Liver (tissue), 10 donors: ENCODE results near the gene CDKN1B. TPM values are rescaled to one million over a fixed set of nuclear protein-coding genes. Genes with fewer than 3 reads are reported as not detected.

Source experiments
- DNase-seq: peaks from one replicate; pipeline ENCODE4 v3.0.0-alpha.2; 2017; ENCODE audit warnings: low spot score
- H3K27ac ChIP-seq, 2 donors: one replicate each; pipeline ENCODE4 v1.7.0; 2013; ENCODE audit warnings: inconsistent platforms in 2 of 2, low read length in 2 of 2, control low read depth in 1 of 2, low read depth in 1 of 2, mild to moderate bottlenecking in 1 of 2
- H3K27me3 ChIP-seq, 4 donors: one replicate each; pipeline versions ENCODE4 v1.6.1 to v1.7.0; 2013; ENCODE audit warnings: low read length in 3 of 4, inconsistent platforms in 1 of 4, mild to moderate bottlenecking in 1 of 4, moderate library complexity in 1 of 4; ENCODE audit not compliant: control insufficient read depth in 4 of 4, insufficient read depth in 4 of 4
- H3K36me3 ChIP-seq, 4 donors: one replicate each; pipeline versions ENCODE4 v1.6.1 to v1.7.0; 2013; ENCODE audit warnings: low read length in 3 of 4, mild to moderate bottlenecking in 3 of 4, low read depth in 1 of 4, moderate library complexity in 1 of 4; ENCODE audit not compliant: control insufficient read depth in 4 of 4, insufficient read depth in 3 of 4
- H3K4me1 ChIP-seq, 4 donors: one replicate each; pipeline versions ENCODE4 v1.6.1 to v1.7.0; 2013; ENCODE audit warnings: low read length in 3 of 4, mild to moderate bottlenecking in 3 of 4, moderate library complexity in 1 of 4; ENCODE audit not compliant: control insufficient read depth in 4 of 4, insufficient read depth in 4 of 4
- H3K4me3 ChIP-seq, 3 donors: one replicate each; pipeline versions ENCODE4 v1.6.1 to v1.7.0; 2013; ENCODE audit warnings: low read length in 3 of 3, control low read depth in 1 of 3, low read depth in 1 of 3, mild to moderate bottlenecking in 1 of 3
- H3K9ac ChIP-seq, 2 donors: one replicate each; pipeline ENCODE4 v1.7.0; 2013; ENCODE audit warnings: low read length in 2 of 2, mild to moderate bottlenecking in 2 of 2, moderate library complexity in 2 of 2, control low read depth in 1 of 2, low read depth in 1 of 2
- H3K9me3 ChIP-seq, 4 donors: one replicate each; pipeline versions ENCODE4 v1.6.1 to v1.7.0; 2013; ENCODE audit warnings: low read length in 3 of 4; ENCODE audit not compliant: control insufficient read depth in 4 of 4
- FOXA1 ChIP-seq: IDR thresholded peaks from 2 replicates; pipeline ENCODE4 v1.6.1; 2016; ENCODE audit warnings: antibody characterized with exemption
- FOXA2 ChIP-seq: IDR thresholded peaks from 2 replicates; pipeline ENCODE4 v1.6.1; 2016; ENCODE audit warnings: antibody characterized with exemption
- GABPA ChIP-seq, 2 donors: IDR thresholded peaks in 1 of 2; conservative IDR thresholded peaks in 1 of 2; 2 replicates each; pipeline ENCODE4 v1.6.1; 2016; ENCODE audit warnings: antibody characterized with exemption in 2 of 2, mild to moderate bottlenecking in 1 of 2, moderate library complexity in 1 of 2
- HNF4A ChIP-seq, 2 donors: conservative IDR thresholded peaks; 2 replicates each; pipeline ENCODE4 v1.6.1; 2016; ENCODE audit warnings: antibody characterized with exemption in 2 of 2, mild to moderate bottlenecking in 2 of 2
- HNF4G ChIP-seq: IDR thresholded peaks from 2 replicates; pipeline ENCODE4 v1.6.1; 2016; ENCODE audit warnings: antibody characterized with exemption
- JUND ChIP-seq, 2 donors: IDR thresholded peaks; 2 replicates each; pipeline ENCODE4 v1.6.1; 2016; ENCODE audit warnings: antibody characterized with exemption in 2 of 2
- NR2F2 ChIP-seq: IDR thresholded peaks from 2 replicates; pipeline ENCODE4 v1.6.1; 2016; ENCODE audit warnings: antibody characterized with exemption
- RAD21 ChIP-seq, 2 donors: IDR thresholded peaks; 2 replicates each; pipeline ENCODE4 v1.6.1; 2016; ENCODE audit warnings: antibody characterized with exemption in 2 of 2, mild to moderate bottlenecking in 2 of 2
- SP1 ChIP-seq: IDR thresholded peaks from 2 replicates; pipeline ENCODE4 v1.6.1; 2018; ENCODE audit warnings: antibody characterized with exemption, mild to moderate bottlenecking
- TAF1 ChIP-seq: conservative IDR thresholded peaks from 2 replicates; pipeline ENCODE4 v1.6.1; 2016; ENCODE audit warnings: antibody characterized with exemption, mild to moderate bottlenecking
- YY1 ChIP-seq: IDR thresholded peaks from 2 replicates; pipeline ENCODE4 v1.6.1; 2016; ENCODE audit warnings: antibody characterized with exemption, mild to moderate bottlenecking
- WGBS: extraction: QIAGEN DNeasy Blood & Tissue Kit; methylation state at CpG from one replicate; pipeline ENCODE4 v1.1.7; 2013; 5-methylcytosine and 5-hydroxymethylcytosine counted together
- polyA plus RNA-seq, 2 donors: library from polyadenylated mRNA; stranded (reverse) in 1 of 2; unstranded in 1 of 2; fragments of 200-250 nt in 1 of 2; fragments of >200 nt in 1 of 2; fragmentation: Nextera tagmentation in 1 of 2; extraction: Ambion mirVana in 1 of 2; gene quantifications; one replicate each; pipeline versions ENCODE4 v1.2.1 to v1.2.3, GENCODE V29; 2013 to 2015
- small RNA-seq: library from RNA; depleted of rRNA; stranded (forward); fragments of <200 nt; gene quantifications from one replicate; pipeline ENCODE3, GENCODE V24; 2014
- total RNA-seq, 2 donors: library from RNA; depleted of rRNA; stranded (reverse); fragments of >200 nt; gene quantifications; one replicate each; pipeline ENCODE4 v1.2.3, GENCODE V29; 2014
- TF ChIP-seq, protein P1 (sequence below): IDR thresholded peaks from 2 replicates; pipeline ENCODE4 v1.6.1; 2016; ENCODE audit warnings: antibody characterized with exemption, mild to moderate bottlenecking
- TF ChIP-seq, protein P2 (sequence below): IDR thresholded peaks from 2 replicates; pipeline ENCODE4 v1.6.1; 2016; ENCODE audit warnings: antibody characterized with exemption
- TF ChIP-seq, protein P3 (sequence below): fragments of 150-350 bp; IDR thresholded peaks from 2 replicates; pipeline ENCODE4 v1.5.1; 2017; ENCODE audit warnings: improper control_type of control experiment, low read depth, low read length; ENCODE audit not compliant: missing input control
- TF ChIP-seq, protein P4 (sequence below): IDR thresholded peaks from 2 replicates; pipeline ENCODE4 v1.6.1; 2016; ENCODE audit warnings: antibody characterized with exemption
- donor health status: healthy.
- donor health status: healthy.
- donor health status: healthy.
- donor health status: healthy.
- donor health status: healthy.

CDKN1B gene
- total and polyA plus RNA-seq, 4 donors = 7.8 to 67.5 (median 22.5) TPM

DNA sequence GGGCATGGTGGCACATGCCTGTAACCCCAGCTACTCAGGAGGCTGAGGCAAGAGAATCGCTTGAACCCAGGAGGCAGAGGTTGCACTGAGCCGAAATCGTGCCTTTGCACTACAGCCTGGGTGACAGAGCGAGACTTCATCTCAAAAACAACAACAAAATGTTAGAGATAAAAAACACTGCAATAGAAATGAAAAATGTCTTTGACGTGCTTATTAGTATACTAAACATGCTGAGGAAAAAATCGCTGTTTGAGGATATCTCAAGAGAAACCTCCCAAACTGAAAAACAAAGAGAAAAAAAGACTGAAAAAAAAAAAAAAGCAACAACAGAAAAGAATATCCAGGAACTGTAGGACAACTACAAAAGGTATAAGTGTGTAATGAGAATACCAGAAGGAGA is 53.1 kb downstream of the CDKN1B start:
- Histone ChIP-seq H3K4me1 (no peaks in the 10 kb centered on the region), H3K27me3 (no peaks in the 10 kb centered on the region), H3K9me3 (no peaks in the 10 kb centered on the region), H3K27ac (no peak overlapping the region), H3K9ac (no peak overlapping the region), H3K4me3 (no peak overlapping the region), H3K36me3 (no peaks in the 10 kb centered on the region)
- DNase-seq = no peak
- 96% methylated on average over 6 of the region's 6 CpGs for WGBS
- TF ChIP-seq HNF4G = no peak
- TF ChIP-seq RAD21 (IDR thresholded peaks at IDR 0.05) = no peak
- TF ChIP-seq, protein P1, sequence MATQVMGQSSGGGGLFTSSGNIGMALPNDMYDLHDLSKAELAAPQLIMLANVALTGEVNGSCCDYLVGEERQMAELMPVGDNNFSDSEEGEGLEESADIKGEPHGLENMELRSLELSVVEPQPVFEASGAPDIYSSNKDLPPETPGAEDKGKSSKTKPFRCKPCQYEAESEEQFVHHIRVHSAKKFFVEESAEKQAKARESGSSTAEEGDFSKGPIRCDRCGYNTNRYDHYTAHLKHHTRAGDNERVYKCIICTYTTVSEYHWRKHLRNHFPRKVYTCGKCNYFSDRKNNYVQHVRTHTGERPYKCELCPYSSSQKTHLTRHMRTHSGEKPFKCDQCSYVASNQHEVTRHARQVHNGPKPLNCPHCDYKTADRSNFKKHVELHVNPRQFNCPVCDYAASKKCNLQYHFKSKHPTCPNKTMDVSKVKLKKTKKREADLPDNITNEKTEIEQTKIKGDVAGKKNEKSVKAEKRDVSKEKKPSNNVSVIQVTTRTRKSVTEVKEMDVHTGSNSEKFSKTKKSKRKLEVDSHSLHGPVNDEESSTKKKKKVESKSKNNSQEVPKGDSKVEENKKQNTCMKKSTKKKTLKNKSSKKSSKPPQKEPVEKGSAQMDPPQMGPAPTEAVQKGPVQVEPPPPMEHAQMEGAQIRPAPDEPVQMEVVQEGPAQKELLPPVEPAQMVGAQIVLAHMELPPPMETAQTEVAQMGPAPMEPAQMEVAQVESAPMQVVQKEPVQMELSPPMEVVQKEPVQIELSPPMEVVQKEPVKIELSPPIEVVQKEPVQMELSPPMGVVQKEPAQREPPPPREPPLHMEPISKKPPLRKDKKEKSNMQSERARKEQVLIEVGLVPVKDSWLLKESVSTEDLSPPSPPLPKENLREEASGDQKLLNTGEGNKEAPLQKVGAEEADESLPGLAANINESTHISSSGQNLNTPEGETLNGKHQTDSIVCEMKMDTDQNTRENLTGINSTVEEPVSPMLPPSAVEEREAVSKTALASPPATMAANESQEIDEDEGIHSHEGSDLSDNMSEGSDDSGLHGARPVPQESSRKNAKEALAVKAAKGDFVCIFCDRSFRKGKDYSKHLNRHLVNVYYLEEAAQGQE = no peak
- no peak for TF ChIP-seq GABPA (IDR thresholded peaks at IDR 0.05 in 1 of 2, conservative IDR thresholded peaks at IDR 0.05 in 1 of 2)
- no peak for TF ChIP-seq JUND (IDR thresholded peaks at IDR 0.05)
- no peak for TF ChIP-seq NR2F2
- no peak for TF ChIP-seq FOXA2
- TF ChIP-seq FOXA1 = no peak
- no peak for TF ChIP-seq SP1
- TF ChIP-seq, protein P2, sequence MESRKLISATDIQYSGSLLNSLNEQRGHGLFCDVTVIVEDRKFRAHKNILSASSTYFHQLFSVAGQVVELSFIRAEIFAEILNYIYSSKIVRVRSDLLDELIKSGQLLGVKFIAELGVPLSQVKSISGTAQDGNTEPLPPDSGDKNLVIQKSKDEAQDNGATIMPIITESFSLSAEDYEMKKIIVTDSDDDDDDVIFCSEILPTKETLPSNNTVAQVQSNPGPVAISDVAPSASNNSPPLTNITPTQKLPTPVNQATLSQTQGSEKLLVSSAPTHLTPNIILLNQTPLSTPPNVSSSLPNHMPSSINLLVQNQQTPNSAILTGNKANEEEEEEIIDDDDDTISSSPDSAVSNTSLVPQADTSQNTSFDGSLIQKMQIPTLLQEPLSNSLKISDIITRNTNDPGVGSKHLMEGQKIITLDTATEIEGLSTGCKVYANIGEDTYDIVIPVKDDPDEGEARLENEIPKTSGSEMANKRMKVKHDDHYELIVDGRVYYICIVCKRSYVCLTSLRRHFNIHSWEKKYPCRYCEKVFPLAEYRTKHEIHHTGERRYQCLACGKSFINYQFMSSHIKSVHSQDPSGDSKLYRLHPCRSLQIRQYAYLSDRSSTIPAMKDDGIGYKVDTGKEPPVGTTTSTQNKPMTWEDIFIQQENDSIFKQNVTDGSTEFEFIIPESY = no peak
- TF ChIP-seq YY1 = no peak
- TF ChIP-seq, protein P3, sequence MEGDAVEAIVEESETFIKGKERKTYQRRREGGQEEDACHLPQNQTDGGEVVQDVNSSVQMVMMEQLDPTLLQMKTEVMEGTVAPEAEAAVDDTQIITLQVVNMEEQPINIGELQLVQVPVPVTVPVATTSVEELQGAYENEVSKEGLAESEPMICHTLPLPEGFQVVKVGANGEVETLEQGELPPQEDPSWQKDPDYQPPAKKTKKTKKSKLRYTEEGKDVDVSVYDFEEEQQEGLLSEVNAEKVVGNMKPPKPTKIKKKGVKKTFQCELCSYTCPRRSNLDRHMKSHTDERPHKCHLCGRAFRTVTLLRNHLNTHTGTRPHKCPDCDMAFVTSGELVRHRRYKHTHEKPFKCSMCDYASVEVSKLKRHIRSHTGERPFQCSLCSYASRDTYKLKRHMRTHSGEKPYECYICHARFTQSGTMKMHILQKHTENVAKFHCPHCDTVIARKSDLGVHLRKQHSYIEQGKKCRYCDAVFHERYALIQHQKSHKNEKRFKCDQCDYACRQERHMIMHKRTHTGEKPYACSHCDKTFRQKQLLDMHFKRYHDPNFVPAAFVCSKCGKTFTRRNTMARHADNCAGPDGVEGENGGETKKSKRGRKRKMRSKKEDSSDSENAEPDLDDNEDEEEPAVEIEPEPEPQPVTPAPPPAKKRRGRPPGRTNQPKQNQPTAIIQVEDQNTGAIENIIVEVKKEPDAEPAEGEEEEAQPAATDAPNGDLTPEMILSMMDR = no peak
- no peak for TF ChIP-seq TAF1
- no peak for TF ChIP-seq HNF4A (conservative IDR thresholded peaks at IDR 0.05)
- TF ChIP-seq, protein P4, sequence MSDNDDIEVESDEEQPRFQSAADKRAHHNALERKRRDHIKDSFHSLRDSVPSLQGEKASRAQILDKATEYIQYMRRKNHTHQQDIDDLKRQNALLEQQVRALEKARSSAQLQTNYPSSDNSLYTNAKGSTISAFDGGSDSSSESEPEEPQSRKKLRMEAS = no peak

Small RNA genes lying within 50 kb of the gene (small RNA-seq; reads per million reads assigned to genes)
- gene MIR613 = not detected

Other genes starting within 250 kb of the CDKN1B start
- gene DUSP16, start 154.5 kb upstream of the CDKN1B start, total RNA-seq = 10 to 100 TPM in 1 of 2 donors, 1 to 10 TPM in 1; 9.9 to 56.4 TPM
- gene DUSP16, start 154.5 kb upstream of the CDKN1B start, polyA plus RNA-seq = 10 to 100 TPM in 1 of 2 donors, 1 to 10 TPM in 1; 7.8 to 28.2 TPM
- 10 to 100 TPM; 16.1 to 27.4 TPM for gene CREBL2, start 105.5 kb upstream of the CDKN1B start, total RNA-seq
- gene CREBL2, start 105.5 kb upstream of the CDKN1B start, polyA plus RNA-seq = 10 to 100 TPM; 14.6 to 21.8 TPM
- under 1 TPM in 1 of 2 donors, not detected in 1; 0.89 TPM for gene GPR19, start 21.2 kb upstream of the CDKN1B start, total RNA-seq
- gene GPR19, start 21.2 kb upstream of the CDKN1B start, polyA plus RNA-seq = under 1 TPM in 1 of 2 donors, not detected in 1; 0.08 TPM
- 1 to 10 TPM; 2.9 to 5.1 TPM for gene APOLD1, start 68.3 kb downstream of the CDKN1B start, total RNA-seq
- 1 to 10 TPM; 1.4 to 2.2 TPM for gene APOLD1, start 68.3 kb downstream of the CDKN1B start, polyA plus RNA-seq
- gene DDX47, start 96.0 kb downstream of the CDKN1B start, total RNA-seq = 10 to 100 TPM; 24.5 to 37.2 TPM
- gene DDX47, start 96.0 kb downstream of the CDKN1B start, polyA plus RNA-seq = 10 to 100 TPM; 20.2 to 27.4 TPM
- under 1 TPM; 0.09 to 0.17 TPM for gene GPRC5A, start 174.2 kb downstream of the CDKN1B start, total RNA-seq
- under 1 TPM in 1 of 2 donors, not detected in 1; 0.16 TPM for gene GPRC5A, start 174.2 kb downstream of the CDKN1B start, polyA plus RNA-seq
- under 1 TPM in 1 of 2 donors, not detected in 1; 0.17 TPM for gene GPRC5D, start 234.8 kb downstream of the CDKN1B start, total RNA-seq
- under 1 TPM in 1 of 2 donors, not detected in 1; 0.13 TPM for gene GPRC5D, start 234.8 kb downstream of the CDKN1B start, polyA plus RNA-seq